Inferior parietal cortex (tissue), 1 donor: ENCODE results near the gene CNFN.

Source experiments
- DNase-seq: peaks from one replicate; pipeline ENCODE4 v3.0.0-alpha.2; 2016; ENCODE audit errors: extremely low spot score

Gene CNFN, protein sequence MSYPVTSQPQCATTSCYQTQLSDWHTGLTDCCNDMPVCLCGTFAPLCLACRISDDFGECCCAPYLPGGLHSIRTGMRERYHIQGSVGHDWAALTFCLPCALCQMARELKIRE

GRCh38 chr19:42389899-42390298 is at the start of gene CNFN:
CNFN (minus strand) TSS chr19:42390297; CDS start chr19:42389037, 1,260 bp downstream.
- DNase-seq: no peak

- DNase-seq: no peak
Observed at GRCh38 chr19:42436006-42436405, 45.9 kb upstream of the CNFN start.

DNA sequence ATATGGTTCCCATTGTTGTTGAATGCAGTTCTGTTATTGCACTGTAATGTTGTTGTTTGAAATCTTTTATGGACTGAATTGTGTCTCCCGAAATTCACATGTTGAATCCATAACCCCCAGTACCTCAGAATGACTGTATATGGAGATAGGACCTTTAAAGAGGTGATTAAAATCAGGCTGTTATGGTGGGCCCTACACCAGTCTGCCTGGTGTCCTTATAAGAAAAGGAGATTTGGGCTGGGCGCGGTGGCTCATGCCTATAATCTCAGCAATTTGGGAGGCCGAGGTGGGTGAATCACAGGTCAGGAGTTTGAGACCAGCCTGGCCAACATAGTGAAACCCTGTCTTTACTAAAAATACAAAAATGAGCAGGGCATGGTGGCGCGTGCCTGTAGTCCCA is 45.2 kb upstream of the CNFN start:
- DNase-seq: no peak

DNA sequence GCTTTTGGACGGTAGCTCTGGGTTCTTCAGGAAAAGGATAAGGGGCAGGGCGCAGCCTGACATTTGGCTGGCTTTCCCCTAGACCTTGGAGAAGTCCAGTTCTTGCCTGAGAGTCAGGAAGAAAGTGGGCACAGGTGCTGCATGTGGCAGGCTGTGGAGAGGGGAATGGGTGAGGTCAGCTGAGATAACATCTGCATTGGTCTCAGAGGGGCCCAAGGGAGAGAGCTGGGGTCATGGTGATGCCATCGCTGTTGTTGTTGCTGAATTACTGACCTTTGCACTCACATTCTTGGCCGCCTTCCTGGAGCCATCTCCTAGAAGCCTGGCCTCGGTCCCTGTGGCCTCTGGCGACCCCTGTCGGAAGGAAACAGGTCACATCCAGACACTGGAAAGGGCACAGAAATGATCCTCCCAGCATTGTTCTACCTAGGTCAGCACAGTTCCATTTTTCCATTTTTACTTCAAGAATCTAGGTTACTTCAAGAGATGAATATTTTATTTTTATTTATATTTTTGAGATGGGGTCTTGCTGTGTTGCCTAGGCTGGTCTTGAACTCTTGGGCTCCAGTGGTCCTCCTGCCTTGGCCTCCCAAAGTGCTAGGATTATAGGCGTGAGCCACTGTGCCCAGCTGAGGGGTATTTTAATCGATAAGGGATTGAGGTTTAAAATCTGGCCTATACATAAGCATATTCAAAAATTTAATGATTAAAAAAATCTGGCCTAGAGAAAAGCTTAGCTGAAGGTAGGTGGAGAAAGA is 43.6 kb upstream of the CNFN start:
- peak; percentile 82 for DNase-seq

- no peak for DNase-seq
Observed at GRCh38 chr19:42431486-42431885, 41.4 kb upstream of the CNFN start.

GRCh38 chr19:42428676-42429075 is 38.6 kb upstream of the CNFN start:
- DNase-seq: no peak

GRCh38 chr19:42427313-42427712 is 37.2 kb upstream of the CNFN start, which contains the start of gene LIPE:
LIPE (minus strand) TSS chr19:42427388; CDS start chr19:42427149, 239 bp downstream.
- DNase-seq: no peak

GRCh38 chr19:42426643-42427042 is 36.5 kb upstream of the CNFN start:
- DNase-seq: no peak

DNA sequence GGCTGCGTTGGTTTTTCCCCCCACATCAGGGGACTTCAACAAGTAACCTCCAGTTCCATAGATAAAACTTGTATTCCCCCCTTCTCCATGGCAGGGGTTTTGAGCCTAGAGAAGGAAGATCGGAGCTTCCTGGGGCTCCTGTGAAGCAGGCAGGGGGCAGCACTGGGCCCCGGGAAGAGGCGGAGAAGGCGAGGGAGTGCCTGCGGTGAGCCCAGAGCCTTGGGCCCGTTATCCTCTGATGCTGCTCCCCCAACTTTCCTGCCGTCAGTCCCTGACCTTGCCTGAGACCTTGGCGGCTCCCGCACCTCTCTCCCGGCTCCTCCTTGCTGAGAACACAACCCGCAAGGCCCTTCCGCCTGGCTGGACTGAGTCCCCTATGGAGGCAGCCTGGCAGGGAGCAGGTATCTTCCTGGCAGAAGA is 34.6 kb upstream of the CNFN start:
- DNase-seq: no peak

DNA sequence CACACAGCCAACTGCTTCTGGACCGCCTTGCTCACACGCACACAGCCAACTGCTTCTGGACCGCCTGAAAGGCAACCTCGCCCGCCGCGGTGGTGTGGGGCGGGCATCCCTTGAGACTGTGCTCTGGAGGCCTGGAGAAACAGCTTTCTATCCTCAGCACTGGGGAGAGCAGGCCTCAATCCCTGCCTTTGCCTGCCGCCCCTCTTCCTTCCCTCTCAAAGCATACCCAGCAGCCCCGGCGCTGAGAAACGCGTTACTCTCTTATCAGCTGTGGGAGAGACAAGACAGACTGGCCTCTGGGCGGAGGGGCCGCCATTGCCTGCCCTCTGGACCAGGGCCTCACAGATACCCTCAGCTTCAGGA is 34.2 kb upstream of the CNFN start:
- no peak for DNase-seq

GRCh38 chr19:42423462-42424344 is 33.6 kb upstream of the CNFN start:
- peak; percentile 92 for DNase-seq

DNA sequence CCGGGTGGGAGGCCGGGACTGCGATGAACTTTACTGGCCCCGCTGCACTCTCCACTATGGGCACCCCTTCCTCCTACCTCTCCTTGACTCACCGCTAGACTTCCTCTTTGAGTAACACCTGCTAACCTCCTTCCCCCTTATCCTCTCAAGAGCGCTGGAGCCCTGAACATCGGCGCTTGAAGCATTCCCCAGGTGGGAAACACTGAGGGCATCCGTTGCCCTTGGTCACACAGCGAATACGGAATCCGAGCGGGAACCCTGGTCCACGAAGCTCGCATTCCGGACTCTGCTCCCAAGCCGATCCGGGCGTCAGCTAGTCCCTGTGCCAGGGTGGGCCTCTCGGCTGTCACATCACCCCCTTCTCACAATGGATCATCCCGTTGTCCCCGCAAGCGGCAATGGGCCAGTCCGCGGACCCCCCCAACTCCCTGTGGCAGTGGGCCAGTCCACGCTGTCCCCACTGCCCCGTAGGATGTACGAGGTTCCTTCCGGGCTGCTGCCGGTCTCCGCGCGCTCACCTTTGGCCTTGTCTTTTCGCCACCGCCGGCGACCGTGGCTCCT is 32.9 kb upstream of the CNFN start:
- peak; percentile 54 for DNase-seq

GRCh38 chr19:42422092-42422900 is 32.2 kb upstream of the CNFN start:
- DNase-seq: no peak

GRCh38 chr19:42421591-42422031 is 31.5 kb upstream of the CNFN start:
- DNase-seq: no peak

- DNase-seq: no peak
Observed at GRCh38 chr19:42421101-42421500, 31.0 kb upstream of the CNFN start.

DNA sequence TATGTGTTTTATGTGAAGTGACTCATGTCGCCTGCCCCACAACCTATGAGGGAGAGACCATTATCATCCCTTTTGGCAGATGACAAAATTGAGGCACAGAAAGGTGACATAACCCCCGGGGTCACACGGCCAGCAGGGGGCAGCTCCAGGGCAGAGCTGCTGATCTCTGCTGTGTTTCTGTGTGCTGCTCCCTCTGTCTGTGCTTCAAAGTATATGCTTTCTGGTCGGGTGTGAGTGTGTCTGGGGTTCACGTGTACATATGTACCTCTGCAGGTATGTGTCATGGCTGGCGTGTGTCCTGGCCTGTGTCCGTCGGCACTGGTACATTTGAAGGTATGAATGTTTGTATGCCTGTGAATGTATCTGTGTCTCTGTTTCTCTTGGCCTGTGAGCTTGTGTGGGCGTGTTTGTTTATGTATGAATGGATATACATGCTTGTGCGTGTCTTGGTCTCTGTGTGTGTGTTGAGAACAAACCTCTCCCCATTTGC is 30.0 kb upstream of the CNFN start:
- DNase-seq: no peak

DNA sequence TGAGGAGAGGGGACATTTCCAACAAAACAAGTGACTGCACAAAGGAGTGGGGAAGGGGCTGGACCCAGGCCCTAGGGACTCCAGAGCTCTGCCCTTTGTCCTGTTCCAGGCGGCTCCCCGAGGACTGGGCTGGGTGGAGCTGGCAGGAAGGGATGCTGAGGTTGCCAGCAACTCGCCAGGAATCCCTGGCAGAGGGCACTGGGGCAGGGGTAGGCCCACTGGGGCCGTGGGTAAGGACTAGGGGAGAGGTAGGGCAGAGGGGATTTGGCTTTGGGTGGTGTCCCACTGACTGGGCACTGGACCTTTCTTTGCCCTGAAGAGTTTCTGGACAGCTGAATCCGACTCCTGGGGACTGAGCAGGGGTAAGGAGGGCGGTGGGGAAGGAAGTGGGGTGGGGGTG is 29.2 kb upstream of the CNFN start:
- no peak for DNase-seq

GRCh38 chr19:42412661-42413076 is 22.6 kb upstream of the CNFN start:
- peak; percentile 70 for DNase-seq

DNA sequence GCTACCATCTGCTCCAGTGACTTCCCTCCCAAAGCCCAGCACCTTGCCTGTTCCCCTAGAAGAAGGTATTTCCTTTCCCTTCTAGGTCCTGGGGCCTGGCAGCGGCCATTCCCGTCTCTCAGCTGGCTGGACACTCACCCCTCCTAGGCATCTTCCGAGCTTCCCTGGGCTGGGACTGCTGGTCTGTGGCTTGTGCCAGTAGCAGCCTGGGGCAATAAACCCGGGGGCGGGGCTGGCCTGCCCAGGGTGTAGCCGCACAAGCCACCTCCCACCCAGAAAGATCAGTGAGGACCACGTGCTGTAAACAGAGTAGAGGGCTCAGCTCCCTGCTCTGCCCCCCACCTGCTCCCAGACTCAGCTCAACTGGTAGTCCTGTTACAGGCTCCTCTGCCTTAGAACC is 22.1 kb upstream of the CNFN start:
- DNase-seq: peak; percentile 56

- no peak for DNase-seq
Observed at GRCh38 chr19:42411581-42412178, 21.6 kb upstream of the CNFN start.

DNA sequence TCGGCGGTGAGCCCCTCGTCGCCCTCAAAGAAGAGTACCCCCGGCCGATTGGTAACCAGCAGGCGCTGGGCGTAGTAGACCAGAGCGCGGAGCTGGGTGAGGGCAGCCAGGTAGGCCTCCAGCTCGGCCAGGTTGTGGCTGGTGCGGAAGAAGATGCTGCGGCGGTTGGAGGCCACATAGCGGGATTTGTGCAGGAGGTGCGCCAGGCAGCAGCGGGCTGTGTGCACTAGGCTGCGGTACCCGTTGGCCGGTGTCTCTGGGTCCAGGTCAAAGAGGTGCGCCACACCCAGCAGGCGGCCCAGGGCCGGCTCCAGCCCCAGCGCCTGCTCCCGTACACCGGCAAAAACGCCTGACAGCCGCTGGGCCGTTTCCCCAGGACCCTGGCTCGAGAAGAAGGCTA is 20.3 kb upstream of the CNFN start:
- no peak for DNase-seq
